Stimulated activated CD8-positive, alpha-beta memory T cell treated with anti-CD3 and anti-CD28 coated beads, Interleukin-4, amount 100 ng/mL, for 24 hours (primary cell): Measurements from ENCODE around the gene TPD52L1.
A peak's percentile ranks its signal among the peaks of the same experiment; 100 is the strongest.
"Not testable (repeated sequence)": the region's sequence is repeated elsewhere in the genome, so short reads cannot be mapped to it uniquely, and the experiment has no call there.

Source experiments
- DNase-seq: peaks from one replicate; pipeline ENCODE4 v3.0.0-alpha.2; 2020; ENCODE audit warnings: low read depth

The TPD52L1 gene

DNA sequence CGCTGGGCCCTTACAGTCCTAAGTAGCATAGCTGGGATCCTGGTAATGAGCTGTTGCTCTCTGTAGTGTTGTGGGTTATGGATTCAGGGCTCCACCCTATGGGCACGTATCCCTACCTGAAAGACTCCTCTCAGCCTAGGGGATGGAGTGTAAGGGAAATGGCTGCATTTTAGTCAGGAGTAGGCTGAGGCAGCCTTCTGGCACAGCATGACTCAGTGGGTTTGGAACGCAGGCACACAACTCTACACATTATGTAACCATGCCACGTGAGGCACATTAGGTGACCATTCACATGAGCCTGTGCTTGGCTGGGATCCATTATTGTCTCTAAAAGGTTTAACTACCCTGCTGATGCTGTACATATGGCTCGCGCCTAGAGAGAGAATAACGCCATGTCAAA is 120.4 kb downstream of the TPD52L1 start:
- no peak for DNase-seq

DNA sequence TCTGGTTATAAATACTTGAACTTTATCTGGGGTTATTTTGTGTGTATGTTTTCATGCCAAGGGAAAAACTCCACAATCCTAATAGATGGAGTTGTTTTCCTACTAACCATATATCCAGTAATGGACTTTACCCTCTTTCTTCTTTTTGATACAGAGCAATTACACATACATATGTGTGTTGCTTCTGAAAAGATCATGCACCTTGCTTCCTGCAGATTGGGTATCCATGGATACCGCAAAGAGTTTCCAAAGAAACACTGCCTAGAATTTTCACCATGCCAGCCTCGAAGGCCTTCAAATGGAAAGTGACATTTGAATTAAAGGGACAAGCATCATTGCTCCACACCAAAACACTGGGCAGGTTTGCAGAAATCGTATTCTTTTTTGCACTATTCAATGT is 121.4 kb downstream of the TPD52L1 start:
- DNase-seq, result no peak

DNA sequence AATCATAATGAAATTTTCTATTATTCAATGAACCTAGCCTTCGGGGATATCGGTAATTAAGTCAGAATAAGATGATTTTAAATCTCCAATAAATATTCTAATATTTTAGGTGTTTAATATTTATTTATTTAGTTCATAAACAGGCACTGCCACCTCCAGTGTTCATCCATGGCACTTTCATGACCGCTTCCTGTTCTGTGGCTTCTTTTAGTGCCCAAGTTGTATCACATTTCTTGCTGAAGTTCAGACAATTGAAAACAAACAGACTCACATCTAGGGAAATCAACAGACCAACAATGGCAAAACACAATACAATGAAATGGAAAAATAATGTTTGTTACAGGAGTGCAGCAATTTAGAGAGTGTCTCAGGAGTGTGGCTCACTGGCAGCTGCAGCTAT is 122.2 kb downstream of the TPD52L1 start:
- no peak for DNase-seq

DNA sequence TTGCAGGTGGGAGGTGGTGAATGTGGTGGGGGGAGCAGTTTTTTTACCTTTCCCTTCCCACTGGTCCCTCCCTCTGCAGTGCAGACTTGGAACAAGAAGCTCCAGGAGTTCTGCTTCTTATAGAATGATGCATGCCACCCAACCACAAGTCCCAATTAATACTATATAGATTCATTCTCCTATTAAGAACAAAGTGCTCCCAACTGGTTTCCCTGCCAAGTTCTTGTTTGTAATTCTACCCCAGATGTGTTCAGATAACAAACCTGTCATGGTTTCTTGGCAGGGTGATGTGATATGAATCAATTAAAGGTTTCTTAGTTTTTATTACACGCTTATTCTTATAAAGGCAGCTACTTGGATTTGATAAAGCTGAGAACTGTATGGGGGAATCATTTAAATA is 124.3 kb downstream of the TPD52L1 start:
- no peak for DNase-seq

DNA sequence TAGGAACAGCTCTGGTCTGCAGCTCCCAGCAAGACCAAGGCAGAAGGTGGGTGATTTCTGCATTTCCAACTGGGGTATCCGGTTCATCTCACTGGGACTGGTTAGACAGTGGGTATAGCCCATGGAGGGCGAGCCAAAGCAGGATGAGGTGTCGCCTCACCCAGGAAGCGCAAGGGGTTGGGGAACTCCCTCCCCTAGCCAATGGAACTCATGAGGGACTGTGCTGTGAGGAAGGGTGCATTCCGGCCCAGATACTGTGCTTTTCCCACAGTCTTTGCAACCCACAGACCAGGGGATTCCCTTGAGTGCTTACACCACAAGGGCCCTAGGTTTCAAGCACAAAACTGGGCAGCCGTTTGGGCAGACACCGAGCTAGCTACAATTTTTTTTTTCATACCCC is 126.4 kb downstream of the TPD52L1 start:
- DNase-seq, result no peak

DNA sequence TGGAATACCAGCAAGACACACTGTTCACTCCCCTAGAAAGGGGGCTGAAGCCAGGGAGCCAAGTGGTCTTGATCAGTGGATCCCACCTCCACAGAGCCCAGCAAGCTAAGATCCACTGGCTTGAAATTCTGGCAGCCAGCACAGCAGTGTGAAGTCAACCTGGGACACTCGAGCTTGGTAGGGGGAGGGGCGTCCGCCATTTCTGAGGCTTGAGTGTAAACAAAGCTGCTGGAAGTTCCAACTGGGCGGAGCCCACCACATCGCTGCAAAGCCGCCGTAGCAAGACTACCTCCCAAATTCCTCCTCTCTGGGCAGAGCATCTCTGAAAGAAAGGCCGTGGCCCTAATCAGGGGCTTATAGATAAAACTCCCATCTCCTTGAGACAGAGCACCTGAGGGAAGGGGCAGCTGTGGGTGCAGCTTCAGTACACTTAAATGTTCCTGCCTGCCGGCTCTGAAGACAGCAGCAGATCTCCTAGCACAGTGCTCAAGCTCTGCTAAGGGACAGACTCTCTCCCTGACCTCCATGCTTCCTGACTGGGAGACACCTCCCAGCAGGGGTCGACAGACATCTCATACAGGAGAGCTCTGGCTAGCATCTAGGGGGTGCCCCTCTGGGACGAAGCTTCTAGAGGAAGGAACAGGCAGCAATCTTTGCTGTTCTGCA is 126.9 kb downstream of the TPD52L1 start:
- not testable (repeated sequence) for DNase-seq

DNA sequence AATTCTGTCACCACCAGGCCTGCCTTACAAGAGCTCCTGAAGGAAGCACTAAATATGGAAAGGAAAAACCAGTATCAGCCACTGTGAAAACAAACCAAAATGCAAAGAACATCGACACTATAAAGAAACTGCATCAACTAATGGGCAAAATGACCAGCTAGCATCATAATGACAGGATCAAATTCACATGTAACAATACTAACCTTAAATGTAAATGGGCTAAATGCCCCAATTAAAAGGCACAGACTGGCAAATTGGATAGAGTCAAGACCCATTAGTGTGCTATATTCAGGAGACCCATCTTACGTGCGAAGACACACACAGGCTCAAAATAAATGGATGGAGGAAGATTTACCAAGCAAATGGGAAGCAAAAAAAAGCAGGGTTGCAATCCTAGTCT is 128.9 kb downstream of the TPD52L1 start:
- DNase-seq, result not testable (repeated sequence)

DNA sequence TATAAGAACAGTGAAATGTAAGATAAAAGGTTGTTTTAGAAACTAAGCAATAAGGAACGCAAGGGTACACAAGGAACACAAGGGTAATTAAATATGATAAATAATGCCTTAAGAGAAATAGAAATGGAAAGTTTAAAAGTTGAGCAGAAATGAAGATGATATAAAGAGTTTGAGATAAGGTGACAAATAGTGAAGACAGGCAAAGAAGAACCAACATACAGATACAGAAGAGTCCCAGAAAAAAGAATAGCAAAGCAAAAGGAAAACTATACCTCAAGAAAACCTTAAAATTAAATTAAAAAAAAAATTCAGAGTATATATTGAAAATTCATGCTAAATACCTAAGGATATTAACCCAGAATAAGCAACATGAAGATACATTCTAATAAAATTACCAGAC is 131.8 kb downstream of the TPD52L1 start:
- DNase-seq, result no peak

DNA sequence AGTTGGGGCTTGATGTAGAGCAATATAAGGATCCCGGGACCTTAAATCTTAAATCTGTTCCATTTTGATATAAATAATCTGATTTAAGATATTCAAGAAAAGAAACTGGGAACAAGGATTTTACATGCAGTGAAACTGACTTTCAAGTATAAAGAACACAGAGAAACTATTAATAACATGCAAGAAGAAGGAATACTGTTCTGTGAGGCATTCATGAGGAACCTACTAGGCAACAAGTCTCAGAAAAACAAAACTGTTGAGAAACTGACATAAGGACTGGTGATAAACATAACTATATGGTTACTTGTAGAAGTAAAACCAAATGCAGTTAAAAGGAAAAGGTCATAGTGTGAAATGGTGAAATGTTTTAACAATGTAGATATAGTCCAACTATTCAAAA is 132.4 kb downstream of the TPD52L1 start:
- DNase-seq, result no peak

DNA sequence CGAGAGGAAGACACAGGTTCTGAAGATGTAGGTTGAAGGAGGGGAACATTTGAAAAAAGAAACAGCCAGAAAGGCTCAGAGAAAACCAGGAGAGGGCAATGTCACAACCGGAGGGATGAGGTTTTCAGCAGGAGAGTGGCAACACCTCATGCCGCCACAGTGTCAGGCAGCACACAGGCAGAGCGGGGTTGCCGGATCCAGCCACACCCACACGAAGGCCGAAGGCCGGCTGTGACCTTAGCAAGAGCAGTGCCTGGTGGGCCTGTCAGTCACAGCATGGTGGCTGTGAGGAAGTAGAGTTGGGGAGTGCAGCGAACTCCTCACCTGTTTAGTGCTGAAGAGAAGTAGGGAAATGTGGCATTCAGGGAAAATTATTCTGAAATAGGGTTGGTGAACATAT is 134.1 kb downstream of the TPD52L1 start:
- no peak for DNase-seq

DNA sequence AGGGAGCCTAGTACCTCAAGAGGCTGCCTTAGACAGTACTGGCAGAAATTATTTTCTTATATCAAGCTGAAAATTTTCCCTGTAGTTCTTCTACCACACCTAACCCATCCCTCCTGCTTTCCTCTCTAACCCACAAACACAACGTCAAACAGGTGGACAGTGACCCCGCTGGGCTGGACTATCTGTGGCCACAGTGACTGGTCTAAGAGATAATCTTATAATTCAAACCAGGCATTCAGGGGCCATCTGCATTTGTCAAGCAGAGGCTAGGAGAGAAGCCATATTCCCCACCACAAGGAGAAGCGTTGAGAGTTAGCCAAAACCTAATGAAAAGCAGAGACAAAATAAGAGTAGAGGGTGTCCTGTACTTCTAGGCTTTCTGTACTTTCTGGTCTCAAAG is 140.0 kb downstream of the TPD52L1 start:
- no peak for DNase-seq

DNA sequence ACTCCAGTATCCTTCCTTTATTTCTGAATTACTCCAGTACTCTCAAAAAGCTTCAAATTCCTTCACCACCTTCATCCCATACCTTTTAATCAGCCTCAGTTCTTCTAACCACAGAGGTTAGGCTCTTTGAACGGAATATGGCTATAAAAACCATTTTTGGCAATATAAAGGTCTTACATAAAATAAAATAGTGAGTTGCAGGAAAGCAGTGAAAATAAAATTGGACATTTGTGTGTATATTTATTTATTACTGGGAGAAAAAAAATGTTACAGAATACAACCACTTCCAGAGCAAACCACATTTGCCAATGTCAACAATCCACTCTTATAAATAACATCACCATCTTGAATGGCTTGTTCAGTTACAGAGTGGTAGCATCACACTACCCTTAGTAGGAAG is 140.5 kb downstream of the TPD52L1 start:
- DNase-seq, result no peak

DNA sequence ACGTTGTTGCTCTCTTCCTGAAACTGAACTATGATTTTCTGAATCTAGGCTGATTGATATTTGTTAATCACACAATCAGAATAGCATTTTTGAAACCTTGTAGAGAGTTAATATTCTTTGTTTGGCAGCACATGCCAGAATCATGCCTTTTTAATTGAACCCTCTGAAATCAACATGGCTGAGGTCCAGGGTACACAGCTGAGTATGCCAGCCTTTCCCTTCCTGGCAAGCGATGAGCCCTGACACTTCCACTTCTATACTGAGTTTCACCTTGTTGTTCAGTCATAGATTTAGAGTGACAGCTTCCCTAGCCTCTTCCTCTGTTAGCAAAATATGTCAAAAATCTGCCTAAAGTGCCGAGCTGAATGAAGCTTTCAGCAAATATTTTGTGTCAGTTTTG is 141.4 kb downstream of the TPD52L1 start:
- DNase-seq, result no peak

DNA sequence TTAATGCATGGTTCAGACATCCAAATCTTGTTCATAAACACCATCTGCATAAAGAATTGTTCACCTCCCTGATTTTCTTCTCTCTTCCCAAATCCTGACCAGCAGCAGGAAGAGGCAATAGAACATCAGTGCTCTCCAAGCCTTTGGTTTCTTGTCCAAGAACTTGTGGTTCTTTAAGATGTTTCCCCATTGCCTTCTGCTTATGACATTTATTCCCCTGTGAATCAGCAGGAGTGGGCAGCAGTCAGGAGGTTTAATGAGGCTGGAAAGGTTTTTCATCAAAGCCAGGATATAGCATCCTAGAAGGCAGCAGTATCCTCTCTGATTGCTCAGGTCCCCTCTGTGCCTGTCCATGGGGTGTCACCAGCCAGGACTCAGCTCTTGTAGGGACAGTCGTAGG is 142.9 kb downstream of the TPD52L1 start:
- no peak for DNase-seq

DNA sequence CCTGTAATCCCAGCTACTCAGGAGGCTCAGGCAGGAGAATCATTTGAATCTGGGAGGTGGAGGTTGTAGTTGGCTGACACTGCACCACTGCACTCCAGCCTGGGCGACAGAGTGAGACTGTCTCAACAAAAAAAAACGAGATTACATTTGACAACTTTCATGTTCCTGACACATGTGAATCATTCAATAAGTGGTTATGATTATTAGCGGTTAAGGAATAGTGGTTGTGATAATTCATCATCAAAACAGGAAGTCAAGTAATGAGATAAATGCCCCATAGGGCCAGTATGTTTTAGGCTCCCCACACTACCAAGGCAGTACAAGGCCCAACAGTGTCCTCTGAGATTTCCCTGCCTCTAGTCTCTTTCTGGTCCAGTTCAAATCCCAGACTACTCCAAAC is 145.7 kb downstream of the TPD52L1 start:
- no peak for DNase-seq

DNA sequence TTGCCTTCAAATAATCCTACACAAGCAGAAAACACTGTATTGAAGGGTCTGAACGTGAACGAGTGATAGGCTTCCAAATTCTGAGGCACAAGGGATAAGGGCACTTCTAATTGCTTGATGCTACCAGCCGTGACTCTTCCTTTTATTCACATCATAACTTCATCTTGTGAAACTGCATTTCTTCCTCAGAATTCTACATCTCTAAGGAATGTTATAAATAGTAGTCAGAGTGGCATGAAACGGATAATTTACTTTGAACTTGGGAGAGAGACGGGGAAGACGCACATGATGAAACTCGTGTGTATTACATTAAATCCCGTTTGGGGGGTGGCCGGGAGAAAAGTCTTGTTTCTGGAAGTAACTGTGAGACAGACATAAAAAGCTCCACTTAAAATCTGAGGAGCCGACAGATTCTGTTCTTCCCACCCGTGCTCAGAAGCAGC is 147.4 kb downstream of the TPD52L1 start:
- no peak for DNase-seq

DNA sequence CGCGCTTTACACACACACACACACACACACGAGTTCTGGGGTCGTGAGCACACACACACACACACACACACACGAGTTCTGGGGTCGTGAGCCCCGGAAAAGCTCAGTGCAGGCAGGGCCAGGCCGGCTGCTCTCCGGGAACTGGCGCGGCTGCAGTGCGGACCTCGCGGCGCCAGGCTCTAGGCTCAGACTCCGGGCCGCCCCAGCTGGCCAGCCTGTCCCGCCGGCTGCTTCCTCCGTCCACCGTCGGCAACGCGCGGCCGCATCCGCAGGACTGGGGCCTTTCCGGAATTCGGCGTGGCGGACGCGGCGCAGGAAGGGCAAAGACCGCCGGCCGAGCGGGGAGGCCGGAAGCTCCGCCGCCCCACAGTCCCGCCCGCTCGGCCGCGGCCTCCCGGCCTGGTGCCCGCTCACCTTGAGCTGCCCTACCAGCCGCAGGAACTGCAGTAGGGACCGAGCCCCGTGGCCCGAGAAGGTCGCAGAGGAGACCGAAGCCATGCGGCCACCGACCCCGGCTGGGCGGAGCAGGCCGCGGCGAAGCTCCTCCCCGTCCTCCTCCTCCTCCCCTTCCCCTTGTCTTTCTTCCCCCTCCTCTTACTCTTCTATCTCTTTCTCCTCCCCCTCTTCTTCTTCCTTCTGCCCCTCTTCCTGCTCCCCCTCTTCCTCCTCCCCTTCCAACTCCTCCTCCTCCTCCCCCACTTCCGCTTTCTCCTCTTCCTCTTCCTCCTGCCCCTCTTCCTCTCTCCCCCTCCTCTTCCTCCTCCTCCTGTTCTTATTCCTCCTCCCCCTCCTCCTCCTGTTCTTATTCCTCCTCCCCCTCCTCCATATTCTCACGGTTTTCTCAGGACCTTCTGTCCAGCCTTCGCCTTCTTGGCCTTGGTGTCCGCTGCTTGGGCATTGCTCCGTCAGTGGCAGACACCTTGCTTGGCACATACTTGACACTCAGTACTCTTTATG is 148.1 kb downstream of the TPD52L1 start, which contains the start of gene HDDC2:
TSS of gene HDDC2 (minus strand) at position 533 of the 957 bp plus-strand sequence. CDS start at position 498, 35 bp downstream.
- peak; percentile 33 for DNase-seq

DNA sequence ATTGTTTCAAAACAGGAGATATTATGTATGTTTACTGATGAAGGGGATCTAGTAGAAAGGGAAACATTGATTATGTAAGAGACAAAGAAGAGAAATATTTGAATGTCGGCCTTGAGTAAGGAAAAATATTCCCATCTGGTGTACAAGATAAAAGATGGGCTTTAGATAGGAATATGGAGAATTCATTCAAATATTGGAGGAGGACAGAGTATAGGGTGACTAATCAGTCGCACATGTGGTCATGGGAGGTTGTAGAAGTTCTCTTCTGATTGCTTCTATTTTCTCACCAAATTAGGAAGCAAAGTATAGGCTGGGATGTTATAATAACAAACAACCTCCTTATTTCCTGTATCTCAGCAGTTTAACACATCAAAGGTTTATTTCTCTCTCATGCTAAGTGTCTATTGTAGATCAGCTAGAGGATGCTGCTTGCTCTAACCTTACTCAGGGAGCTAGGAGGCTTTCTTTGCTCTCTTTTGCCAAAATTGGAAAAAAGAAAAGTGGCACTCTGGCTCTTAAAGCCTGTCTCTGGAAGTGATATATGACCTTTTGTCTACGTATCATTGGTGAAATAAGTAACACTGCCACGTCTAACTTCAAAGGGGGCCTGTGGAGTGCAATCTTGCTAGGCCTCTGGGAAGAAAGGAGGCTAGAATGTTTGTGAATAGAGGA is 149.4 kb downstream of the TPD52L1 start:
- no peak for DNase-seq

DNA sequence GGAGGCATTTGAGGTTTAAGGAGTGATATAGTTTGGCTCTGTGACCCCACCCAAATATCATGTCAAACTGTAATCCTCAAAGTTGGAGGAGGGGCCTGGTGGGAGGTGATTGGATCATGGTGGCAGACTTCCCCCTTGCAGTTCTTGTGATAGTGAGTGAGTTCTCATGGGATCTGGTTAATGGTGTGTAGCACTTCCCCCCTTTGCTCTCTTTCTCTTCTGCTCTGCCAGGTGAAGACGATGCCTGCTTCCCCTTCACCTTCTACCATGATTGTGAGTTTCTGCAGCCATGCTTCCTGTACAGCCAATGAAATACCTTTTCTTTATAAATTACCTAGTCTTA is 149.9 kb downstream of the TPD52L1 start:
- DNase-seq, result no peak

DNA sequence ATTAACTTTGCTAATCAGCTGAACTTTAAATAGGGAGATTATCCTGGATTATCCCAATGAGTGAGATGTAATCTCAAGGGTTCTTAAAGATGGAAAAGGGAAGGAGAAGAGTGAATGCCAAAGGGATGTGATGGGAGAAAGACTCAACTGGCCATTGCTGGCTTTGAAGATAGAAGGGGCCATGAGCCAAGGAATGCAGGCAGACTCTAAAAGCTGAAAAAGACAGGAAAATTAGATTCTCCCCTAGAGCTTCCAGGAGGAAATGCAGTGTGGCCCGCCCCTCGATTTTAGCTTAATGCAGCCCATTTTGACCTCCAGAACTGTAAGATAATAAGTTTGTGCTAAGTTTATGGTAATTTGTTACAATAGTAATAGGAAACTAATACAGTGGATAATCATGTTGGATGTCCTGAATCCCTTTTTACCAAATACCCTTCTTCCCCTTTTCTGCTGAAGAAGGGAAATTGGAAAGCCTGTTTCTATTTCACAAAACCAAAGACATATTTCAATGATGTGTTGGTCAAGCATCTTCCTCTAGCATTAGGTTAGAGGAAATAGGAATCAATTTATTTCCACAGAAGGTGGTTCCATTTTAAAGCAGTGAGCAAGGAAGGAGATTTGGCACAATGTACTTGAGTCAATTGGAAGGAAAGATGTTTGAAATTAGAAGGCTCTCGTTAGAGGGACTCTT is 151.5 kb downstream of the TPD52L1 start:
- DNase-seq, result no peak

DNA sequence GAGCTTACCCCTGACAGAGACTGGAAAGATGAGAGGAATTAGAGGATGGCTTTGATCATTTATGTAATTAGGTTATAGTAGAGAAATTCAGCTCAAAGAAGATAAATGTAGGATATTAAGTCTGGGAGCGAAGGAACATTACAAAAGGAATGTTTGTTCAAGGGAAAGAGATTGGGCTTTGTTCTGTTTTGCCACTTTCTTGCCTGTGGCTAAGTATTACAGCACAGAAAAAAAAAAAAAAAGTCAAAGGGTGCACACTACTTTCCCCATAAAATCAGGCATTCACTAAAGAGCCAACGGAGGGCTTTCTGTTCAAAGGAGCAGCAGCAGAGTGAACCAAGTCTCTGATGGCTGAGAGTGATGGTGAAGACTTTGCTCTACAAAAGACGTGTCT is 153.2 kb downstream of the TPD52L1 start:
- DNase-seq, result no peak

DNA sequence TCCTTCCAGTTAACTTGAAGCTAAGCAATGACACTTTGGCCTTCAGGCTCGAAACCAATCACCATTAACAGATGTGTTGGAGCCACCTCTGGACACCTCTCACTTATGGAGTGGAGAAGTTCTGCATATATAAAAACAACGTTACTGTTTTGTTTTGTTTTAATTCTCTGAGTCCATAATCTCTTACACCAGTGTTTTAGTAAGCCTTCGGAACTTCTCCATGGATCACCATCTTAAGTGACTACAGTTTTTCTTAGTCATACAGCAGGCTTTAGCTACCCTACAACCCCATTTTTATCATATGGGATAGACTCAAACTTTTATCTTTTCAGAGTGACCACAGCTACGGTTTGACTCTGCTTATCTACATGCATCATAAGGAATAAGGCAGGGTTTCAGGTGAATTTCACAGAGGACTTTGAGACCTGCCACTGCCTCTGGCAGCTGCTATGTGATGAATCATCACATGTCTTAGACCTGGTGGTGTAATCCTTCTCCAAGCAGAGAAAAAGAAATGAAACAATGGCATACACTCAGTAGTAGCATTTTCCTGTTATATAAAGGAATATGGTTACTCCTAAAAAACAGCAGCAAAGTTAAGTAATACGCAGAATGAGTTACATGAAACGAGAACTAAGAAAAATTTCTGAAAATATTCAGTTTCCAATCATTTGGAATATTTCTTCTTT is 153.7 kb downstream of the TPD52L1 start:
- no peak for DNase-seq
